Fibroblast of lung (primary cell): ENCODE measurements around the gene CAPN9.

Experiments
- EZH2 ChIP-seq: IDR thresholded peaks from 2 replicates; pipeline ENCODE4 v1.5.1; 2012; ENCODE audit warnings: low read length, control low read depth, mild to moderate bottlenecking; ENCODE audit errors: missing control alignments
- TF ChIP-seq, protein P1 (sequence below), 2 donors: IDR thresholded peaks in 1 of 2; conservative IDR thresholded peaks in 1 of 2; 1 replicate in 1 of 2; 2 replicates in 1 of 2; pipeline ENCODE4 v1.5.1; 2011 to 2012; ENCODE audit warnings: low read length in 2 of 2, control low read depth in 1 of 2, inconsistent platforms in 1 of 2, low read depth in 1 of 2, mild to moderate bottlenecking in 1 of 2

DNA sequence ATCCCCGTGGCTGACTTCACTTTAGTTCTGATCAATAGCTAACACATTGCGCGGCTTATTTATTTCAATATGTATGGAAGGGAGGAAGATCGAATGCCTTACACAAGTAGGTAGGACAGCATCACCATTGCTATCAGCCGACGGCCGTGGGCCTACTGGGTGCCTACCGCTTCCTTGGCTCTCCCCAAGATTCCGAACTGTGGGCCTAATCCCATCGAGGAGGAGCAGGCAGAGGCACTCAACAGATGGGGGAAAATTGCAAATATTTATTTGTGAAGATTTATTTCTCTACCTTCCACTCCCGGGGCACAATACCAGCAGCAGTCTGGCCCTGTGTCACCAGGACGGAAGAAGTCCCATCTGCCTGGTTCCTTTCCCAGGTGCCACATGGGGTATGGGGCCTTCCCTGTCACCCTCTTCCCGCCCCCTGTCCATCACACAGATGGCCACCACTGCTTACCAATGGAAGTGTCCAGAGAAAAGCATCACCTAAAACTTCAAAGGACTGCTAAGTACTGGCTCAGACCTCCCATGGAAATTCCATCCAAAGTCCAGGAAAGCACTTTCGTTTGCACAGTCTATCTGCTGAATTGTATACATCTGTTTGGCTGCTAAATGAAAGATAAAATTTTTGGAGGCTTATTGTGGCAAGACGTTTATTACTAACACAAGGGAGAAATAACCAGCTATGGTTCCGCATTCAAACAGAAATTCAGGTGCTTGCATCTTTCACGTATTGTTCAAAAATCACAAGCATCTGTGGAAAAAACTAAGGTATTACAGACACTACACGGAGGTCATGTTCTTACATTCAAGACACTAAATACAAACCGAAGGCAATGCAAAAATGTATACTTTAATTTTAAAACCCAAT lies 45.1 kb upstream of the CAPN9 start:
- TF ChIP-seq, protein P1, sequence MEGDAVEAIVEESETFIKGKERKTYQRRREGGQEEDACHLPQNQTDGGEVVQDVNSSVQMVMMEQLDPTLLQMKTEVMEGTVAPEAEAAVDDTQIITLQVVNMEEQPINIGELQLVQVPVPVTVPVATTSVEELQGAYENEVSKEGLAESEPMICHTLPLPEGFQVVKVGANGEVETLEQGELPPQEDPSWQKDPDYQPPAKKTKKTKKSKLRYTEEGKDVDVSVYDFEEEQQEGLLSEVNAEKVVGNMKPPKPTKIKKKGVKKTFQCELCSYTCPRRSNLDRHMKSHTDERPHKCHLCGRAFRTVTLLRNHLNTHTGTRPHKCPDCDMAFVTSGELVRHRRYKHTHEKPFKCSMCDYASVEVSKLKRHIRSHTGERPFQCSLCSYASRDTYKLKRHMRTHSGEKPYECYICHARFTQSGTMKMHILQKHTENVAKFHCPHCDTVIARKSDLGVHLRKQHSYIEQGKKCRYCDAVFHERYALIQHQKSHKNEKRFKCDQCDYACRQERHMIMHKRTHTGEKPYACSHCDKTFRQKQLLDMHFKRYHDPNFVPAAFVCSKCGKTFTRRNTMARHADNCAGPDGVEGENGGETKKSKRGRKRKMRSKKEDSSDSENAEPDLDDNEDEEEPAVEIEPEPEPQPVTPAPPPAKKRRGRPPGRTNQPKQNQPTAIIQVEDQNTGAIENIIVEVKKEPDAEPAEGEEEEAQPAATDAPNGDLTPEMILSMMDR (conservative IDR thresholded peaks at IDR 0.05 in 1 of 2, IDR thresholded peaks at IDR 0.05 in 1 of 2; ENCODE audit: low read depth in 1 of 2, low read length in 2 of 2), result no peak
- no peak for TF ChIP-seq EZH2
